Keratinocyte (primary cell): ENCODE measurements around the gene ZGPAT. TPM values are rescaled to one million over a fixed set of nuclear protein-coding genes. Genes with fewer than 3 reads are reported as not detected.
"Not testable (repeated sequence)": the region's sequence is repeated elsewhere in the genome, so short reads cannot be mapped to it uniquely, and the experiment has no call there.

Source experiments
- DNase-seq: peaks from one replicate; pipeline ENCODE4 v3.0.0-alpha.2; 2011; ENCODE audit warnings: low read depth, missing footprints, low spot score
- FAIRE-seq: peaks from 2 replicates; lab custom pipeline; 2011; peaks lifted over from hg19 to GRCh38; lab: Jason Lieb, UNC
- H2AFZ ChIP-seq: 2 replicates; pipeline ENCODE4 v1.6.0; 2012; ENCODE audit warnings: low read length, control low read depth, inconsistent platforms; ENCODE audit not compliant: control insufficient read depth
- H3K27ac ChIP-seq: 2 replicates; pipeline ENCODE4 v1.5.1; 2011; ENCODE audit warnings: low read length; ENCODE audit not compliant: control insufficient read depth, insufficient read depth
- H3K27me3 ChIP-seq: 3 replicates; pipeline ENCODE4 v1.6.0; 2011; ENCODE audit warnings: low read length; ENCODE audit not compliant: control insufficient read depth, insufficient read depth; ENCODE audit errors: extremely low read depth
- H3K36me3 ChIP-seq, 2 experiments: 2 replicates in 1 of 2; 3 replicates in 1 of 2; pipeline ENCODE4 v1.5.1; 2011; ENCODE audit warnings: low read length in 2 of 2, mild to moderate bottlenecking in 1 of 2; ENCODE audit not compliant: control insufficient read depth in 2 of 2, insufficient read depth in 2 of 2; ENCODE audit errors: extremely low read depth in 1 of 2
- H3K4me1 ChIP-seq: 3 replicates; pipeline ENCODE4 v1.5.1; 2011; ENCODE audit warnings: low read length; ENCODE audit not compliant: control insufficient read depth, insufficient read depth; ENCODE audit errors: extremely low read depth
- H3K4me2 ChIP-seq: 3 replicates; pipeline ENCODE4 v1.6.0; 2011; ENCODE audit warnings: low read depth, low read length; ENCODE audit not compliant: control insufficient read depth, insufficient read depth; ENCODE audit errors: extremely low read depth
- H3K4me3 ChIP-seq, 3 experiments: fragments of 200-600 bp in 1 of 3; sonication (generic) in 1 of 3; 2 replicates in 2 of 3; 3 replicates in 1 of 3; pipeline ENCODE4 v1.5.1; 2011 to 2016; ENCODE audit warnings: low read length in 3 of 3, mild to moderate bottlenecking in 3 of 3, control low read depth in 2 of 3, inconsistent platforms in 1 of 3, low read depth in 1 of 3, mixed read lengths in 1 of 3, mixed run types in 1 of 3, moderate library complexity in 1 of 3; ENCODE audit not compliant: control insufficient read depth in 2 of 3, insufficient read depth in 2 of 3; ENCODE audit errors: extremely low read depth in 1 of 3
- H3K79me2 ChIP-seq: 2 replicates; pipeline ENCODE4 v1.6.0; 2012; ENCODE audit warnings: low read length; ENCODE audit not compliant: control insufficient read depth, insufficient read depth
- H3K9ac ChIP-seq: 3 replicates; pipeline ENCODE4 v1.6.0; 2011; ENCODE audit warnings: low read length; ENCODE audit not compliant: control insufficient read depth, insufficient read depth; ENCODE audit errors: extremely low read depth
- H3K9me1 ChIP-seq: 3 replicates; pipeline ENCODE4 v1.6.0; 2011; ENCODE audit warnings: low read length; ENCODE audit not compliant: control insufficient read depth, insufficient read depth; ENCODE audit errors: extremely low read depth
- H3K9me3 ChIP-seq: 2 replicates; pipeline ENCODE4 v1.5.1; 2012; ENCODE audit warnings: low read depth, low read length; ENCODE audit not compliant: control insufficient read depth
- H4K20me1 ChIP-seq: 3 replicates; pipeline ENCODE4 v1.6.0; 2011; ENCODE audit warnings: low read length; ENCODE audit not compliant: control insufficient read depth, insufficient read depth; ENCODE audit errors: extremely low read depth
- CTCF ChIP-seq, 3 experiments: IDR thresholded peaks in 1 of 3; conservative IDR thresholded peaks in 1 of 3; optimal IDR thresholded peaks in 1 of 3; 2 replicates in 2 of 3; 3 replicates in 1 of 3; pipeline versions ENCODE3 to v1.5.1; 2011; ENCODE audit warnings: low read length in 3 of 3, mild to moderate bottlenecking in 3 of 3, moderate library complexity in 2 of 3, control low read depth in 1 of 3, inconsistent platforms in 1 of 3; ENCODE audit not compliant: insufficient read depth in 2 of 3; ENCODE audit errors: extremely low read depth in 1 of 3
- EZH2 ChIP-seq: IDR thresholded peaks from one replicate; pipeline ENCODE4 v1.6.1; 2012; ENCODE audit warnings: inconsistent platforms, mild to moderate bottlenecking, low read length, moderate library complexity
- dilution Hi-C: fragments of 300-500 bp; cut with MboI; formaldehyde crosslinking; loops from one replicate; pipeline ENCODE4 v1.7.0; 2020; ENCODE audit warnings: low sequenced_read_pairs; ENCODE audit not compliant: extremely low pct_ligation_motif_present
- polyA plus RNA-seq, 5 experiments: library from polyadenylated mRNA; depleted of rRNA in 3 of 5; stranded (reverse) in 3 of 5; stranded (forward) in 1 of 5; unstranded in 1 of 5; fragments of >200 nt; gene quantifications; 1 replicate in 1 of 5; 2 replicates in 3 of 5; 3 replicates in 1 of 5; pipeline versions ENCODE4 v1.2.1 to v1.2.3, GENCODE V29; 2011 to 2012; ENCODE audit warnings: missing spikeins in 2 of 5, low read depth in 1 of 5, low replicate concordance in 1 of 5

The ZGPAT gene
- polyA plus RNA-seq, 1 donor (not counting 4 experiments of a cell fraction or from before 2014, with no cell fraction given), result 7.8 TPM

GRCh38 chr20:63714858-63715257, 7.0 kb downstream of the ZGPAT start:
- no peak for FAIRE-seq
- Histone ChIP-seq H3K9ac (no peak overlapping the region), H3K4me2 (no peak overlapping the region), H3K9me1 (no peaks in the 10 kb centered on the region), H4K20me1 (no peaks in the 10 kb centered on the region), H3K79me2 (peaks cover 80% of the 10 kb centered on the region), H2AFZ (no peak overlapping the region), H3K4me3 (no peak overlapping the region), H3K27ac (no peak overlapping the region), H3K9me3 (no peaks in the 10 kb centered on the region), H3K36me3 (peaks cover 4 to 11% of the 10 kb centered on the region in 2 experiments), H3K4me1 (no peaks in the 10 kb centered on the region), H3K27me3 (no peaks in the 10 kb centered on the region)
- dilution Hi-C loops, result no loop called here
- TF ChIP-seq EZH2, result no peak
- TF ChIP-seq CTCF (optimal IDR thresholded peaks at IDR 0.05 in 1 of 3, IDR thresholded peaks at IDR 0.05 in 1 of 3, conservative IDR thresholded peaks at IDR 0.05 in 1 of 3; ENCODE audit: extremely low read depth in 1 of 3, insufficient read depth in 2 of 3, low read length in 3 of 3), result no peak
- no peak for DNase-seq

- H3K9ac ChIP-seq, result no peak overlapping the region
- dilution Hi-C loops, result no loop called here
- DNase-seq, result no peak
- FAIRE-seq, result no peak
- no peaks in the 10 kb centered on the region for H3K9me3 ChIP-seq
- peaks cover 59% of the 10 kb centered on the region for H3K79me2 ChIP-seq
- peaks cover 6 to 10% of the 10 kb centered on the region in 2 experiments for H3K36me3 ChIP-seq
- no peaks in the 10 kb centered on the region for H3K27me3 ChIP-seq
- no peak for TF ChIP-seq EZH2
- no peak for TF ChIP-seq CTCF (optimal IDR thresholded peaks at IDR 0.05 in 1 of 3, IDR thresholded peaks at IDR 0.05 in 1 of 3, conservative IDR thresholded peaks at IDR 0.05 in 1 of 3; ENCODE audit: extremely low read depth in 1 of 3, insufficient read depth in 2 of 3, low read length in 3 of 3)
- H3K4me3 ChIP-seq, result no peak overlapping the region
- H3K9me1 ChIP-seq, result no peaks in the 10 kb centered on the region
- H4K20me1 ChIP-seq, result peaks cover 4% of the 10 kb centered on the region
- H3K27ac ChIP-seq, result no peak overlapping the region
- no peaks in the 10 kb centered on the region for H3K4me1 ChIP-seq
- H3K4me2 ChIP-seq, result no peak overlapping the region
- H2AFZ ChIP-seq, result no peak overlapping the region
Measured at GRCh38 chr20:63718996-63719395, 11.2 kb downstream of the ZGPAT start.

GRCh38 chr20:63722967-63723622, 15.3 kb downstream of the ZGPAT start:
- DNase-seq, H3K27me3 ChIP-seq, H3K4me2 ChIP-seq, H3K9me1 ChIP-seq, H3K9ac ChIP-seq, H3K9me3 ChIP-seq, dilution Hi-C loops, H3K36me3 ChIP-seq, H4K20me1 ChIP-seq, H3K27ac ChIP-seq, H3K4me3 ChIP-seq, FAIRE-seq, H3K4me1 ChIP-seq, H2AFZ ChIP-seq: not testable (repeated sequence)
- H3K79me2 ChIP-seq, result peaks cover 32% of the 10 kb centered on the region

- H3K9me1 ChIP-seq, H3K27ac ChIP-seq, H3K4me3 ChIP-seq, H2AFZ ChIP-seq, H4K20me1 ChIP-seq, DNase-seq, FAIRE-seq, H3K4me2 ChIP-seq, dilution Hi-C loops, H3K4me1 ChIP-seq, H3K9ac ChIP-seq, H3K27me3 ChIP-seq, H3K9me3 ChIP-seq: not testable (repeated sequence)
- peaks cover 12 to 26% of the 10 kb centered on the region in 2 experiments for H3K36me3 ChIP-seq
- H3K79me2 ChIP-seq, result peaks cover 26% of the 10 kb centered on the region
Measured at GRCh38 chr20:63730189-63730733, 22.4 kb downstream of the ZGPAT start.
